B cell (primary cell): ENCODE data around the gene ZNRD2. TPM values are rescaled to one million over a fixed set of nuclear protein-coding genes. Genes with fewer than 3 reads are reported as not detected.

Experiments used
- ATAC-seq: fragments of 200-7000 bp; cut with Tn5 transposase; one replicate; pipeline ENCODE4 v1.10.0; 2021; ENCODE audit warnings: low read depth, mild to moderate bottlenecking, moderate number of reproducible peaks, moderate library complexity
- CTCF ChIA-PET: fragments of 350-600 bp; sonication (Branson Sonifier 250); formaldehyde crosslinking; loops from one replicate; lab custom pipeline; 2021; ENCODE audit warnings: antibody characterized with exemption, inconsistent platforms; lab: Charles Lee
- POLR2A ChIA-PET: fragments of 350-600 bp; sonication (Branson Sonifier 250); formaldehyde crosslinking; loops from one replicate; lab custom pipeline; 2021; ENCODE audit warnings: antibody characterized with exemption; lab: Charles Lee
- DNase-seq: peaks from one replicate; pipeline ENCODE4 v3.0.0; 2013
- H2AFZ ChIP-seq: 2 replicates; pipeline ENCODE4 v1.6.1; 2012; ENCODE audit warnings: mild to moderate bottlenecking, low read depth, low read length; ENCODE audit not compliant: insufficient read depth, poor library complexity, severe bottlenecking
- H3K27ac ChIP-seq, 2 donors: 1 replicate in 1 of 2; 2 replicates in 1 of 2; pipeline ENCODE4 v1.5.1; 2012 to 2013; ENCODE audit warnings: low read length in 2 of 2, mild to moderate bottlenecking in 2 of 2, moderate library complexity in 1 of 2
- H3K27me3 ChIP-seq, 4 experiments: fragments of 200-600 bp in 1 of 4; sonication (generic) in 1 of 4; replicated peaks in 1 of 4; 1 replicate in 2 of 4; 2 replicates in 2 of 4; pipeline versions ENCODE4 v1.6.1 to v1.7.0; 2013 to 2016; ENCODE audit warnings: low read length in 3 of 4, mild to moderate bottlenecking in 2 of 4, mixed read lengths in 1 of 4, moderate library complexity in 1 of 4; ENCODE audit not compliant: insufficient read depth in 4 of 4, control insufficient read depth in 3 of 4; ENCODE audit errors: control extremely low read depth in 1 of 4
- H3K36me3 ChIP-seq, 2 experiments: replicated peaks in 1 of 2; 1 replicate in 1 of 2; 2 replicates in 1 of 2; pipeline versions ENCODE4 v1.6.1 to v1.7.1; 2013; ENCODE audit warnings: low read length in 1 of 2; ENCODE audit not compliant: insufficient read depth in 2 of 2, control insufficient read depth in 1 of 2; ENCODE audit errors: control extremely low read depth in 1 of 2, extremely low read depth in 1 of 2
- H3K4me1 ChIP-seq, 2 donors: fragments of 200-600 bp in 1 of 2; sonication (generic) in 1 of 2; 1 replicate in 1 of 2; 2 replicates in 1 of 2; pipeline versions ENCODE4 v1.5.1 to v1.6.1; 2013 to 2017; ENCODE audit warnings: low read length in 2 of 2; ENCODE audit not compliant: control insufficient read depth in 2 of 2, insufficient read depth in 2 of 2
- H3K4me2 ChIP-seq: replicated peaks from 2 replicates; pipeline ENCODE3; 2012; ENCODE audit warnings: mild to moderate bottlenecking, low read depth, low read length; ENCODE audit not compliant: poor library complexity, severe bottlenecking
- H3K4me3 ChIP-seq, 5 experiments: fragments of 200-600 bp in 1 of 5; sonication (generic) in 1 of 5; 1 replicate in 3 of 5; 2 replicates in 2 of 5; pipeline versions ENCODE4 v1.5.1 to v1.7.0; 2011 to 2016; ENCODE audit warnings: low read length in 4 of 5, mild to moderate bottlenecking in 4 of 5, low read depth in 2 of 5, control low read depth in 1 of 5, moderate library complexity in 1 of 5; ENCODE audit not compliant: insufficient read depth in 1 of 5; ENCODE audit errors: control extremely low read depth in 1 of 5, extremely low read depth in 1 of 5
- H3K79me2 ChIP-seq: fragments of 200-600 bp; sonication (generic); one replicate; pipeline ENCODE4 v1.6.0; 2016; ENCODE audit warnings: low read length; ENCODE audit not compliant: control insufficient read depth, insufficient read depth
- H3K9ac ChIP-seq: fragments of 200-600 bp; sonication (generic); 2 replicates; pipeline ENCODE4 v1.6.1; 2017; ENCODE audit warnings: mild to moderate bottlenecking, low read length, moderate library complexity
- H3K9me3 ChIP-seq, 3 donors: one replicate each; pipeline versions ENCODE4 v1.6.1 to v1.7.1; 2013; ENCODE audit warnings: low read length in 2 of 3; ENCODE audit not compliant: control insufficient read depth in 2 of 3, insufficient read depth in 1 of 3; ENCODE audit errors: control extremely low read depth in 1 of 3
- H4K20me1 ChIP-seq: 2 replicates; pipeline ENCODE4 v1.6.0; 2012; ENCODE audit warnings: mild to moderate bottlenecking, low read length; ENCODE audit not compliant: insufficient read depth, control insufficient read depth, poor library complexity, severe bottlenecking
- H3K27ac Mint-ChIP-seq: one replicate; pipeline ENCODE4 v1.8.0; 2021; ENCODE audit warnings: mixed read lengths
- H3K27me3 Mint-ChIP-seq: one replicate; pipeline ENCODE4 v1.8.0; 2021; ENCODE audit warnings: mixed read lengths
- H3K4me1 Mint-ChIP-seq: one replicate; pipeline ENCODE4 v1.8.0; 2021; ENCODE audit warnings: mixed read lengths
- H3K4me3 Mint-ChIP-seq: one replicate; pipeline ENCODE4 v1.8.0; 2021; ENCODE audit warnings: mixed read lengths
- H3K9me3 Mint-ChIP-seq: one replicate; pipeline ENCODE4 v1.8.0; 2022; ENCODE audit warnings: mixed read lengths; ENCODE audit not compliant: insufficient read depth
- EZH2 ChIP-seq: IDR thresholded peaks from 2 replicates; pipeline ENCODE4 v1.6.1; 2012; ENCODE audit warnings: borderline replicate concordance, low read depth, mild to moderate bottlenecking, moderate library complexity, low read length; ENCODE audit not compliant: insufficient read depth, poor library complexity, severe bottlenecking
- WGBS: methylation state at CpG from one replicate; pipeline ENCODE4 v1.1.5; 2013; ENCODE audit warnings: missing lambda C conversion rate; ENCODE audit not compliant: insufficient coverage; 5-methylcytosine and 5-hydroxymethylcytosine counted together
- intact Hi-C: fragments of 100-400 bp; cut with micrococcal nuclease; formaldehyde crosslinking; loops from one replicate; pipeline ENCODE4 v1.10.0; 2022
- polyA plus RNA-seq: library from polyadenylated mRNA; depleted of rRNA; stranded (reverse); fragments of >200 nt; gene quantifications from 2 replicates; pipeline ENCODE4 v1.2.3, GENCODE V29; 2012
- total RNA-seq, 2 donors: library from RNA; stranded (reverse); fragments of 120-200 nt in 1 of 2; gene quantifications; 1 replicate in 1 of 2; 2 replicates in 1 of 2; pipeline versions ENCODE4 v1.2.3 to v1.2.4, GENCODE V29; 2013 to 2022
- TF ChIP-seq, protein P1 (sequence below): fragments of 200-600 bp; IDR thresholded peaks from one replicate; pipeline ENCODE4 v1.8.0; 2022; ENCODE audit warnings: antibody characterized with exemption, mild to moderate bottlenecking

Gene ZNRD2
- total and polyA plus RNA-seq, 2 donors (not counting 1 experiment from before 2014, with no cell fraction given), result 22.1 to 112 TPM

DNA sequence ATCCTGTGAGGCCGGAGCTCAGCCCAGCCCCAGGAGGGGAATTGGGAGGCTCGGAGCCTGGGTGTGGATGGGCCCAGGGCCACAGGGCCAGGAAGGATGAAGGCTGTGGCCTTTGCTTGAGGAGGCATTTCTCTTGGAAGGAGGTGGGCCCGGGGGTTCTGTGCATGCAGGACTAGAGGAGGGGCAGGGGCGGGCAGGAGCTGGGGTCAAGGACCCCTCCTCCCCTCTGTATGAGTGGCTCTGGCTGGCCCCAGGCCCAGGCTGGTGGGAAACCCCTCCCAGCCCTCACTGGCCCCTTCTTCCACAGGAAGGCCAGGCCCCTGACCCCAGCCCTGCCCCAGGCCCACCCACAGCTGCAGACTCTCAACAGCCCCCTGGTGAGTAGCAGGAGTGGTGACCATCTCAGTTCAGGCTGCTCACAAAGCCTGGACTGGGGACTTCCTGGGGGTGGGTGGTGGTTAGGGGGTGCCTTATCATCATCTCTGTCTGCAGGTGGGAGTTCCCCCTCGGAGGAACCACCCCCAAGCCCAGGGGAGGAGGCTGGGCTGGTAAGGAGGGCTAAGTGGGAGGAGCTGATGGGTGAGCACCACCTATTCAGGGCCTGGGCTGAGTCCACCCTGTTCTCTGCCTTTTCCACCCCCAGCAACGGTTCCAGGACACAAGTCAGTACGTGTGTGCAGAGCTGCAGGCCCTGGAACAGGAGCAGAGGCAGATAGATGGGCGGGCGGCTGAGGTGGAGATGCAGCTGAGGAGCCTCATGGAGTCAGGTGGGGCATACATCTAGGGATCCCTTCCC, 19.4 kb downstream of the ZNRD2 start:
- H3K4me3 Mint-ChIP-seq, result no peak overlapping the region
- H3K4me2 ChIP-seq, result peak overlapping the region; percentile 18
- no peaks in the 10 kb centered on the region for H3K27me3 Mint-ChIP-seq
- 74% methylated on average over 4 of the region's 9 CpGs for WGBS
- H3K9ac ChIP-seq, result no peak overlapping the region
- DNase-seq, result peak; percentile 63
- peak overlapping the region; percentile 83 for H3K27ac Mint-ChIP-seq
- no peak overlapping the region for H3K4me3 ChIP-seq
- H3K9me3 Mint-ChIP-seq, result no peaks in the 10 kb centered on the region
- ATAC-seq, result peak; percentile 23
- TF ChIP-seq EZH2, result no peak
- TF ChIP-seq, protein P1, sequence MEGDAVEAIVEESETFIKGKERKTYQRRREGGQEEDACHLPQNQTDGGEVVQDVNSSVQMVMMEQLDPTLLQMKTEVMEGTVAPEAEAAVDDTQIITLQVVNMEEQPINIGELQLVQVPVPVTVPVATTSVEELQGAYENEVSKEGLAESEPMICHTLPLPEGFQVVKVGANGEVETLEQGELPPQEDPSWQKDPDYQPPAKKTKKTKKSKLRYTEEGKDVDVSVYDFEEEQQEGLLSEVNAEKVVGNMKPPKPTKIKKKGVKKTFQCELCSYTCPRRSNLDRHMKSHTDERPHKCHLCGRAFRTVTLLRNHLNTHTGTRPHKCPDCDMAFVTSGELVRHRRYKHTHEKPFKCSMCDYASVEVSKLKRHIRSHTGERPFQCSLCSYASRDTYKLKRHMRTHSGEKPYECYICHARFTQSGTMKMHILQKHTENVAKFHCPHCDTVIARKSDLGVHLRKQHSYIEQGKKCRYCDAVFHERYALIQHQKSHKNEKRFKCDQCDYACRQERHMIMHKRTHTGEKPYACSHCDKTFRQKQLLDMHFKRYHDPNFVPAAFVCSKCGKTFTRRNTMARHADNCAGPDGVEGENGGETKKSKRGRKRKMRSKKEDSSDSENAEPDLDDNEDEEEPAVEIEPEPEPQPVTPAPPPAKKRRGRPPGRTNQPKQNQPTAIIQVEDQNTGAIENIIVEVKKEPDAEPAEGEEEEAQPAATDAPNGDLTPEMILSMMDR, result no peak
- no peaks in the 10 kb centered on the region for H3K9me3 ChIP-seq
- peak overlapping the region in 1 of 2 donors; percentile 82 for H3K27ac ChIP-seq
- no peak overlapping the region for H2AFZ ChIP-seq
- H4K20me1 ChIP-seq, result peaks cover 24% of the 10 kb centered on the region
- H3K4me1 ChIP-seq, result peaks cover 27 to 44% of the 10 kb centered on the region in 2 donors
- CTCF ChIA-PET, result interaction anchor here (0.7 to 9.7 kb wide), 15 partner anchors 12 to 315 kb away, joined by 3 to 144 read pairs (median 5); partner anchors contain the start of genes EHBP1L1, FAM89B, MAP3K11 and PCNX3
- POLR2A ChIA-PET, result interaction anchor here (0.6 to 4.9 kb wide), 5 partner anchors 13 to 62 kb away, joined by 3 to 45 read pairs (median 7); partner anchors contain the start of genes EHBP1L1 and PCNX3
- intact Hi-C loops, result loop anchor here (2.0 kb wide), 1 partner anchor 223 kb away; no protein-coding TSS in a partner anchor
- H3K36me3 ChIP-seq, result peaks cover 0 to 38% of the 10 kb centered on the region in 2 experiments
- H3K4me1 Mint-ChIP-seq, result peaks cover 43% of the 10 kb centered on the region
- H3K79me2 ChIP-seq, result no peaks in the 10 kb centered on the region
- no peaks in the 10 kb centered on the region for H3K27me3 ChIP-seq
